ENCODE results near the gene CERS2. TPM values are rescaled to one million over a fixed set of nuclear protein-coding genes. Genes with fewer than 3 reads are reported as not detected.

Gene CERS2
- total and polyA plus RNA-seq, 4 donors: 106 to 141 (median 136) TPM

- WGBS, 2 donors: 96% methylated on average over 13 of the region's 13 CpGs
- peaks cover 7 to 23% of the 10 kb centered on the region in 2 donors for H3K36me3 ChIP-seq (ENCODE audit: control insufficient read depth in 1 of 2, insufficient read depth in 2 of 2, low read length in 1 of 2)
- H3K27ac ChIP-seq (ENCODE audit: low read depth in 1 of 2, low read length in 2 of 2): no peak overlapping the region
- H3K27me3 ChIP-seq (ENCODE audit: control insufficient read depth in 1 of 2, insufficient read depth in 2 of 2, low read length in 1 of 2): no peaks in the 10 kb centered on the region
- H3K4me3 ChIP-seq (ENCODE audit: low read length in 2 of 2): no peak overlapping the region
- no peaks in the 10 kb centered on the region for H3K4me1 ChIP-seq (ENCODE audit: control insufficient read depth in 1 of 2, insufficient read depth in 2 of 2, low read length in 2 of 2)
- DNase-seq: peak; percentile 33 to 47
- ATAC-seq (ENCODE audit: low FRiP score): no peak
- intact Hi-C loops (cut with DNase I): no loop called here
- H3K9me3 ChIP-seq (ENCODE audit: control insufficient read depth, low read length): no peaks in the 10 kb centered on the region
Measured at GRCh38 chr1:150967936-150968335, 6.7 kb downstream of the CERS2 start.

DNA sequence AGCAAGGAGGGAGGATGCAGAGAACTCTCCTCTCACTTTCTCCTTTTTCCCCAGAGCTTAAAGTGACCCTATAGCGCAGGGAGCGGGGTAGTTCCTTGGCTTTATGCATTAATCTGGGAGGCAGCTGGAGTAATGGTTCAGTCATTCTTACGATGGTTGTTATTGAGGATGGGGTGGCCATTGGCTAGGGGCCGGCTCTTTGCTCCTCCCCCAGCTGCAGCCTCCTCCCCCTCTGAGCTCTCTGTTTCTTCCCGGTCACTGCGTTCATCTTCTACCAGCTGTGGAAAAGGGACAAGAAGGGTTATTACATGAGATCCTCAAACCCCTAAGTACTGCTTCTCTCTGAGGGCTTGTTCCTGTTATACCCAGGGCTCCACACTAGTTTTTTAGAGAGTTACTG lies 8.6 kb downstream of the CERS2 start:
- ATAC-seq (ENCODE audit: low FRiP score): no peak
- WGBS, 2 donors: 53 to 61% methylated on average over 6 of the region's 6 CpGs

GRCh38 chr1:150965605-150966004 lies 9.0 kb downstream of the CERS2 start:
- ATAC-seq (ENCODE audit: low FRiP score) (no peak), DNase-seq (peak in 1 of 2 donors; percentile 15)
- Histone ChIP-seq H3K27ac (ENCODE audit: low read depth in 1 of 2, low read length in 2 of 2) (no peak overlapping the region), H3K4me3 (ENCODE audit: low read length in 2 of 2) (no peak overlapping the region), H3K27me3 (ENCODE audit: control insufficient read depth in 1 of 2, insufficient read depth in 2 of 2, low read length in 1 of 2) (no peaks in the 10 kb centered on the region), H3K36me3 (ENCODE audit: control insufficient read depth in 1 of 2, insufficient read depth in 2 of 2, low read length in 1 of 2) (peaks cover 7 to 25% of the 10 kb centered on the region in 2 donors), H3K9me3 (ENCODE audit: control insufficient read depth, low read length) (no peaks in the 10 kb centered on the region), H3K4me1 (ENCODE audit: control insufficient read depth in 1 of 2, insufficient read depth in 2 of 2, low read length in 2 of 2) (no peaks in the 10 kb centered on the region)
- intact Hi-C loops (cut with DNase I): no loop called here
- 86% methylated on average over 4 of the region's 4 CpGs for WGBS, 2 donors

More for the DNA sequence above, 8.6 kb downstream of the CERS2 start:
- Histone ChIP-seq H3K27me3 (ENCODE audit: control insufficient read depth in 1 of 2, insufficient read depth in 2 of 2, low read length in 1 of 2) (no peaks in the 10 kb centered on the region), H3K9me3 (ENCODE audit: control insufficient read depth, low read length) (no peaks in the 10 kb centered on the region), H3K36me3 (ENCODE audit: control insufficient read depth in 1 of 2, insufficient read depth in 2 of 2, low read length in 1 of 2) (peaks cover 7 to 25% of the 10 kb centered on the region in 2 donors), H3K4me3 (ENCODE audit: low read length in 2 of 2) (no peak overlapping the region), H3K4me1 (ENCODE audit: control insufficient read depth in 1 of 2, insufficient read depth in 2 of 2, low read length in 2 of 2) (no peaks in the 10 kb centered on the region), H3K27ac (ENCODE audit: low read depth in 1 of 2, low read length in 2 of 2) (no peak overlapping the region)
- peak in 1 of 2 donors; percentile 12 for DNase-seq
- intact Hi-C loops (cut with DNase I): no loop called here

DNA sequence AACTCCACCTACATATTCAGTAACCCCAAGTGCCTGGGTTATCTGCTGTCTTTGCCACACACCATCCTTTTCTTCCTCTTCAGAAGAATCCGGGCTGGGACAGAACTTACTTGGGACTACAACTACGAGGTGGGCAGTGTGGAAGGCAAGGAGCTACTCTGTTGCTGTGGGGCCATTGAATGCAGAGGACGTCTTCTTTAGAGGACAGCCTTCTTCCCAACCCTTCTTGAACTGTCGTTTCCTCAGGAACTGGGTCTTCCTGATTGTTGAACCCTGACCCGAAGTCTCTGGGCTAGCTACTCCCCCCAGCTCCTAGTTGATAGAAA lies 10.5 kb downstream of the CERS2 start:
- DNase-seq: peak in 1 of 2 donors; percentile 19
- intact Hi-C loops (cut with DNase I): no loop called here
- no peak for ATAC-seq (ENCODE audit: low FRiP score)
- no peaks in the 10 kb centered on the region for H3K9me3 ChIP-seq (ENCODE audit: control insufficient read depth, low read length)
- no peak overlapping the region for H3K4me3 ChIP-seq (ENCODE audit: low read length in 2 of 2)
- no peaks in the 10 kb centered on the region for H3K4me1 ChIP-seq (ENCODE audit: control insufficient read depth in 1 of 2, insufficient read depth in 2 of 2, low read length in 2 of 2)
- peaks cover 7 to 27% of the 10 kb centered on the region in 2 donors for H3K36me3 ChIP-seq (ENCODE audit: control insufficient read depth in 1 of 2, insufficient read depth in 2 of 2, low read length in 1 of 2)
- H3K27ac ChIP-seq (ENCODE audit: low read depth in 1 of 2, low read length in 2 of 2): no peak overlapping the region
- H3K27me3 ChIP-seq (ENCODE audit: control insufficient read depth in 1 of 2, insufficient read depth in 2 of 2, low read length in 1 of 2): no peaks in the 10 kb centered on the region
- 77 to 81% methylated on average over 5 of the region's 5 CpGs for WGBS, 2 donors

DNA sequence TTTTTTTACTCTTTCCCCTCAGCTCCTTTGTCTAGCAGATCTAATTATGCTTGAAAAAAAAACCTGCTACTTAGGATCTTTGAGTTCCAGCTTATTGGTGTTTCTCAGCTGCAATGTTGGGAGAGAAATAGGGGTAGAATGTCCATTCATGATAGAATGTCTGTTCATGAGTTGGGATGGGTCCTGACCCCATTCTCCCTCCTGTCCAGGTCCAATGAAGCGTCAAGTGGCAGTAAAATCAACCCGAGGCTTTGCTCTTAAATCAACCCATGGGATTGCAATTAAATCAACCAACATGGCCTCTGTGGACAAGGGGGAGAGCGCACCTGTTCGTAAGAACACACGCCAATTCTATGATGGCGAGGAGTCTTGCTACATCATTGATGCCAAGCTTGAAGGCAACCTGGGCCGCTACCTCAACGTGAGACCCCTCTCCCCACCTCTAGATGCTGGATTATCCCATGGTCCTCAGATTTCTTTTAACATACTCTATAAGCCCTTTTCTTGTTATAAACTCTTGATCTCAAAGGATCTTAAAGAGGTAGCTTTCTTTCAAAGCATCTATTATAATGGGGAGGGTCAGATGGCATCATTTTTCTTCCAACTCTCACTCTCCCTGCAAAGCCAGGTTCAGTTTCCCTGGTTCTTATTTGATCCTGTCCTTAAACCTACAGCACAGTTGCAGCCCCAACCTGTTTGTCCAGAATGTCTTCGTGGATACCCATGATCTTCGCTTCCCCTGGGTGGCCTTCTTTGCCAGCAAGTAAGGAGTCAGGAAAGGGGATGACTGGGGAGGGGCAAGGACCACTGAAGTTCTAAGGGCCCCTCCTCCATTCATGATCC lies 11.1 kb downstream of the CERS2 start:
- Histone ChIP-seq H3K4me1 (ENCODE audit: control insufficient read depth in 1 of 2, insufficient read depth in 2 of 2, low read length in 2 of 2) (no peaks in the 10 kb centered on the region), H3K27ac (ENCODE audit: low read depth in 1 of 2, low read length in 2 of 2) (no peak overlapping the region), H3K9me3 (ENCODE audit: control insufficient read depth, low read length) (no peaks in the 10 kb centered on the region), H3K36me3 (ENCODE audit: control insufficient read depth in 1 of 2, insufficient read depth in 2 of 2, low read length in 1 of 2) (peaks cover 7 to 26% of the 10 kb centered on the region in 2 donors), H3K4me3 (ENCODE audit: low read length in 2 of 2) (no peak overlapping the region), H3K27me3 (ENCODE audit: control insufficient read depth in 1 of 2, insufficient read depth in 2 of 2, low read length in 1 of 2) (no peaks in the 10 kb centered on the region)
- peak; percentile 13 to 19 for DNase-seq
- intact Hi-C loops (cut with DNase I): no loop called here
- 85 to 89% methylated on average over 10 of the region's 10 CpGs for WGBS, 2 donors
- ATAC-seq (ENCODE audit: low FRiP score): no peak

DNA sequence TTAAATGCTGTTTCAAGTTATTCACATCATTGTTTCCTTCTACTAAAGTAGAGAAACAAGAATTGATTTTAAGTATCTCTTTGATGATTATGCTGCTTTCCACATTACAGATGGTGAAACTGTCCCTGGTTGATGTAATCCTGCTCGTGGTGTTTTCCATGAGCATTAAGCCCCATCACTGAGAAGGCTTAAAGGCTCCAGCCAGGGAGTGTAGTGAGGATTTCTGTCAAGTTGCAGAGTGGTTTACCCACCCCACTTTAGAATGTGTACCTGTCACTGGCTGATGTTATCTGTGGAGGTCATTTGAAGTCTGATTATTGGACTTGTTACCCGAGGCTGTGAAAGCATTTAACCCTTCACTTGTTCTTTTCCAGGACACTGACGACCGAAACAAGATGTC lies 12.9 kb downstream of the CERS2 start:
- ATAC-seq (ENCODE audit: low FRiP score) (no peak), DNase-seq (peak in 1 of 2 donors; percentile 4)
- Histone ChIP-seq H3K4me3 (ENCODE audit: low read length in 2 of 2) (no peak overlapping the region), H3K4me1 (ENCODE audit: control insufficient read depth in 1 of 2, insufficient read depth in 2 of 2, low read length in 2 of 2) (no peaks in the 10 kb centered on the region), H3K27me3 (ENCODE audit: control insufficient read depth in 1 of 2, insufficient read depth in 2 of 2, low read length in 1 of 2) (no peaks in the 10 kb centered on the region), H3K9me3 (ENCODE audit: control insufficient read depth, low read length) (no peaks in the 10 kb centered on the region), H3K27ac (ENCODE audit: low read depth in 1 of 2, low read length in 2 of 2) (no peak overlapping the region), H3K36me3 (ENCODE audit: control insufficient read depth in 1 of 2, insufficient read depth in 2 of 2, low read length in 1 of 2) (peaks cover 6 to 25% of the 10 kb centered on the region in 2 donors)
- 63 to 67% methylated on average over 4 of the region's 4 CpGs for WGBS, 2 donors
- intact Hi-C loops (cut with DNase I): no loop called here

DNA sequence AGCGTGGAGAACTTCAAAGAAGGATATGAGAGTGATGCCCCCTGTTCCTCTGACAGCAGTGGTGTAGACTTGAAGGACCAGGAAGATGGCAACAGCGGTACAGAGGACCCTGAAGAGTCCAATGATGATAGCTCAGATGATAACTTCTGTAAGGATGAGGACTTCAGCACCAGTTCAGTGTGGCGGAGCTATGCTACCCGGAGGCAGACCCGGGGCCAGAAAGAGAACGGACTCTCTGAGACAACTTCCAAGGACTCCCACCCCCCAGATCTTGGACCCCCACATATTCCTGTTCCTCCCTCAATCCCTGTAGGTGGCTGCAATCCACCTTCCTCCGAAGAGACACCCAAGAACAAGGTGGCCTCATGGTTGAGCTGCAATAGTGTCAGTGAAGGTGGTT lies 14.0 kb downstream of the CERS2 start:
- intact Hi-C loops (cut with DNase I): no loop called here
- H3K27ac ChIP-seq (ENCODE audit: low read depth in 1 of 2, low read length in 2 of 2): no peak overlapping the region
- peak; percentile 10 to 65 for DNase-seq
- no peak overlapping the region for H3K4me3 ChIP-seq (ENCODE audit: low read length in 2 of 2)
- H3K9me3 ChIP-seq (ENCODE audit: control insufficient read depth, low read length): no peaks in the 10 kb centered on the region
- no peaks in the 10 kb centered on the region for H3K4me1 ChIP-seq (ENCODE audit: control insufficient read depth in 1 of 2, insufficient read depth in 2 of 2, low read length in 2 of 2)
- WGBS, 2 donors: 95% methylated on average over 7 of the region's 7 CpGs
- H3K27me3 ChIP-seq (ENCODE audit: control insufficient read depth in 1 of 2, insufficient read depth in 2 of 2, low read length in 1 of 2): no peaks in the 10 kb centered on the region
- H3K36me3 ChIP-seq (ENCODE audit: control insufficient read depth in 1 of 2, insufficient read depth in 2 of 2, low read length in 1 of 2): peaks cover 0 to 17% of the 10 kb centered on the region in 2 donors
- ATAC-seq (ENCODE audit: low FRiP score): no peak

DNA sequence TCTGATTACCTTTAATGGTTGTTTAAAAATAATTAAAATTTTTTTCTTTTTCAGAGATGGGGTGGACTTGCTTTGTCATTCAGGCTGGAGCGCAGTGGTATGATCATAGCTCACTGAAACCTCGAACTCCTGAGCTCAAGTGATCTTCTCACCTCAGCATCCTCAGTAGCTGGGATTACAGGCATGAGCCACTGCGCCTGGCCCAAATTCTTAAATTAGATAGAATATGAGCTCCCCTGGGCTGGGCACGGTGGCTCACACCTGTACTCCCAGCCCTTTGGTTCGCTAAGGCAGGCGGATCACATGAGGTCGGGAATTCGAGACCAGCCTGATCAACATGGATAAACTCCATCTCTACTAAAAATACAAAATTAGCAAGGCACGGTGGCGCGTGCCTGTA lies 17.0 kb downstream of the CERS2 start:
- intact Hi-C loops (cut with DNase I): no loop called here
- Histone ChIP-seq H3K4me3 (ENCODE audit: low read length in 2 of 2) (no peak overlapping the region), H3K27ac (ENCODE audit: low read depth in 1 of 2, low read length in 2 of 2) (no peak overlapping the region), H3K9me3 (ENCODE audit: control insufficient read depth, low read length) (no peaks in the 10 kb centered on the region), H3K4me1 (ENCODE audit: control insufficient read depth in 1 of 2, insufficient read depth in 2 of 2, low read length in 2 of 2) (no peaks in the 10 kb centered on the region), H3K36me3 (ENCODE audit: control insufficient read depth in 1 of 2, insufficient read depth in 2 of 2, low read length in 1 of 2) (peaks cover 4 to 7% of the 10 kb centered on the region in 2 donors), H3K27me3 (ENCODE audit: control insufficient read depth in 1 of 2, insufficient read depth in 2 of 2, low read length in 1 of 2) (no peaks in the 10 kb centered on the region)
- peak in 1 of 2 donors; percentile 29 for DNase-seq
- WGBS, 2 donors: 97% methylated on average over 11 of the region's 11 CpGs
- ATAC-seq (ENCODE audit: low FRiP score): no peak

DNA sequence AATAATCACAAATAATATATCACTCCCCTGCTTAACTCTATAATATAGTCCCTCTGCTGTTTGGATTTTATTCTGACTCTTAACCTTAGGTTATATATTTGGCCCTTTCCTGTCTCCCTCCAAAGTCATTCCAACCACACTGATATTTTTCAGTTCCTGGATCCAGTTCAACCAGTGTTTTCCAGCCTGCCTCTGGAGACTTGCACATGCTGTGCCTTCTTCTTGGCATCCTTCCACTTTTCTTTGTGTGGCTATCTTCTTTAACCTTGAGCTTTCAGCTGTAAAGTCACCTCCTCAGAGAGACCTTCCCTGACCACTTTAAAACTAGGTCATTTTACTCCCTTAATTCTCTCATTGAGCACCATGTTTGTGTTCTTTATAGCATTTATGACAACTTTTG lies 19.4 kb downstream of the CERS2 start:
- Histone ChIP-seq H3K36me3 (ENCODE audit: control insufficient read depth in 1 of 2, insufficient read depth in 2 of 2, low read length in 1 of 2) (peaks cover 4 to 11% of the 10 kb centered on the region in 2 donors), H3K27ac (ENCODE audit: low read depth in 1 of 2, low read length in 2 of 2) (no peak overlapping the region), H3K4me3 (ENCODE audit: low read length in 2 of 2) (no peak overlapping the region), H3K27me3 (ENCODE audit: control insufficient read depth in 1 of 2, insufficient read depth in 2 of 2, low read length in 1 of 2) (no peaks in the 10 kb centered on the region), H3K4me1 (ENCODE audit: control insufficient read depth in 1 of 2, insufficient read depth in 2 of 2, low read length in 2 of 2) (no peaks in the 10 kb centered on the region), H3K9me3 (ENCODE audit: control insufficient read depth, low read length) (no peaks in the 10 kb centered on the region)
- ATAC-seq (ENCODE audit: low FRiP score): no peak
- no peak for DNase-seq
- intact Hi-C loops (cut with DNase I): no loop called here

Data from aorta (tissue), 5 donors.